Measurements from ENCODE around the gene NCKAP5L. TPM values are rescaled to one million over a fixed set of nuclear protein-coding genes. Genes with fewer than 3 reads are reported as not detected.

NCKAP5L gene
- total RNA-seq, 1 experiment from 2014 or later: 28.2 TPM

- ChIA-PET CTCF (no interaction called here), POLR2A (ENCODE audit: low non-redundant PET) (no interaction called here)
- DNase-seq (ENCODE audit: low spot score): no peak
- intact Hi-C loops (cut with micrococcal nuclease; ENCODE audit: unreplicated experiment): no loop called here
- H3K4me3 ChIP-seq (ENCODE audit: low read depth, low read length, poor library complexity, severe bottlenecking): no peak overlapping the region
- no peaks in the 10 kb centered on the region for H3K36me3 ChIP-seq (ENCODE audit: insufficient read depth, low read length, poor library complexity, severe bottlenecking)
- no peaks in the 10 kb centered on the region for H3K27me3 ChIP-seq (replicated peaks; ENCODE audit: insufficient read depth, low read depth, low read length, poor library complexity)
- H3K9me3 ChIP-seq (ENCODE audit: low read depth, low read length, poor library complexity, severe bottlenecking): no peaks in the 10 kb centered on the region
- peaks cover 15% of the 10 kb centered on the region for H3K4me1 ChIP-seq (ENCODE audit: insufficient read depth, low read length, poor library complexity, severe bottlenecking)
- TF ChIP-seq EZH2 (IDR thresholded peaks at IDR 0.05; ENCODE audit: borderline replicate concordance, low read depth, low read length, poor library complexity, severe bottlenecking) (no peak), CTCF (conservative IDR thresholded peaks at IDR 0.05; ENCODE audit: low read depth, low read length) (no peak)
- BruUV-seq (replicated peaks): no TSS peak
- H3K27ac ChIP-seq (ENCODE audit: low read depth, low read length, poor library complexity, severe bottlenecking): no peak overlapping the region
Measured at GRCh38 chr12:49843876-49844437, 15.7 kb upstream of the NCKAP5L start.

GRCh38 chr12:49843411-49843810 lies 15.2 kb upstream of the NCKAP5L start:
- Histone ChIP-seq H3K27me3 (replicated peaks; ENCODE audit: insufficient read depth, low read depth, low read length, poor library complexity) (no peaks in the 10 kb centered on the region), H3K4me1 (ENCODE audit: insufficient read depth, low read length, poor library complexity, severe bottlenecking) (peaks cover 15% of the 10 kb centered on the region), H3K4me3 (ENCODE audit: low read depth, low read length, poor library complexity, severe bottlenecking) (peak overlapping the region; percentile 61), H3K36me3 (ENCODE audit: insufficient read depth, low read length, poor library complexity, severe bottlenecking) (no peaks in the 10 kb centered on the region), H3K27ac (ENCODE audit: low read depth, low read length, poor library complexity, severe bottlenecking) (peak overlapping the region; percentile 89), H3K9me3 (ENCODE audit: low read depth, low read length, poor library complexity, severe bottlenecking) (no peaks in the 10 kb centered on the region)
- intact Hi-C loops (cut with micrococcal nuclease; ENCODE audit: unreplicated experiment): no loop called here
- TSS peak; percentile 96 for BruUV-seq (replicated peaks)
- ChIA-PET POLR2A (ENCODE audit: low non-redundant PET) (no interaction called here), CTCF (interaction anchor here (0.5 kb wide), 1 partner anchor 454 kb away, joined by 4 read pairs; no protein-coding TSS in a partner anchor)
- DNase-seq (ENCODE audit: low spot score): no peak
- no peak for TF ChIP-seq CTCF (conservative IDR thresholded peaks at IDR 0.05; ENCODE audit: low read depth, low read length)
- no peak for TF ChIP-seq EZH2 (IDR thresholded peaks at IDR 0.05; ENCODE audit: borderline replicate concordance, low read depth, low read length, poor library complexity, severe bottlenecking)

GRCh38 chr12:49842519-49843352 lies 14.5 kb upstream of the NCKAP5L start, which contains the start of gene BCDIN3D:
Gene BCDIN3D, minus strand, starts transcription at chr12:49843106. Its CDS starts 19 bp downstream, at chr12:49843087.
- DNase-seq (ENCODE audit: low spot score): peak; percentile 97
- no peak for TF ChIP-seq CTCF (conservative IDR thresholded peaks at IDR 0.05; ENCODE audit: low read depth, low read length)
- no peak for TF ChIP-seq EZH2 (IDR thresholded peaks at IDR 0.05; ENCODE audit: borderline replicate concordance, low read depth, low read length, poor library complexity, severe bottlenecking)
- intact Hi-C loops (cut with micrococcal nuclease; ENCODE audit: unreplicated experiment): no loop called here
- Histone ChIP-seq H3K4me3 (ENCODE audit: low read depth, low read length, poor library complexity, severe bottlenecking) (peak within 1 kb of the TSS; percentile 61), H3K4me1 (ENCODE audit: insufficient read depth, low read length, poor library complexity, severe bottlenecking) (peaks cover 15% of the 10 kb centered on the region), H3K36me3 (ENCODE audit: insufficient read depth, low read length, poor library complexity, severe bottlenecking) (no peaks in the 10 kb centered on the region), H3K27ac (ENCODE audit: low read depth, low read length, poor library complexity, severe bottlenecking) (peak within 1 kb of the TSS; percentile 89), H3K9me3 (ENCODE audit: low read depth, low read length, poor library complexity, severe bottlenecking) (no peaks in the 10 kb centered on the region), H3K27me3 (replicated peaks; ENCODE audit: insufficient read depth, low read depth, low read length, poor library complexity) (no peaks in the 10 kb centered on the region)
- BruUV-seq (replicated peaks): TSS peak; percentile 86
- ChIA-PET POLR2A (ENCODE audit: low non-redundant PET) (no interaction called here), CTCF (interaction anchor here (0.5 kb wide), 1 partner anchor 453 kb away, joined by 4 read pairs; no protein-coding TSS in a partner anchor)
